Neural cell (in vitro differentiated cells): Measurements from ENCODE around the gene HEMK1. TPM values are rescaled to one million over a fixed set of nuclear protein-coding genes. Genes with fewer than 3 reads are reported as not detected.

Source experiments
- H2AFZ ChIP-seq: fragments of 200-600, 300-800 bp; sonication (generic), shearing (Covaris generic); 2 replicates; pipeline ENCODE4 v1.6.0; 2014; ENCODE audit warnings: low read depth, mild to moderate bottlenecking, antibody characterized with exemption, low read length, moderate library complexity
- H3F3A ChIP-seq: fragments of 200-600 bp; shearing (Covaris generic); 2 replicates; pipeline ENCODE4 v1.6.1; 2016; ENCODE audit warnings: mild to moderate bottlenecking, moderate library complexity, mixed read lengths, antibody characterized with exemption, low read length; ENCODE audit not compliant: insufficient read depth, poor library complexity, severe bottlenecking
- H3K27ac ChIP-seq: fragments of 200-600, 300-800 bp; sonication (generic), shearing (Covaris generic); 2 replicates; pipeline ENCODE4 v1.5.1; 2014; ENCODE audit warnings: mild to moderate bottlenecking, low read length, moderate library complexity
- H3K27me3 ChIP-seq: fragments of 300-800, 200-600 bp; sonication (generic), shearing (Covaris generic); 2 replicates; pipeline ENCODE4 v1.6.0; 2014; ENCODE audit warnings: mild to moderate bottlenecking, low read depth, low read length, moderate library complexity; ENCODE audit not compliant: insufficient read depth
- H3K36me3 ChIP-seq: fragments of 300-800, 200-600 bp; sonication (generic), shearing (Covaris generic); 2 replicates; pipeline ENCODE4 v1.5.1; 2014; ENCODE audit warnings: mild to moderate bottlenecking, antibody characterized with exemption, low read length, moderate library complexity; ENCODE audit not compliant: insufficient read depth
- H3K4me2 ChIP-seq: fragments of 300-800, 200-600 bp; sonication (generic), shearing (Covaris generic); 2 replicates; pipeline ENCODE4 v1.6.0; 2014; ENCODE audit warnings: mild to moderate bottlenecking, low read length
- H3K4me3 ChIP-seq: fragments of 300-800, 200-600 bp; sonication (generic), shearing (Covaris generic); 2 replicates; pipeline ENCODE4 v1.5.1; 2014; ENCODE audit warnings: mild to moderate bottlenecking, low read length, moderate library complexity
- H3K79me2 ChIP-seq: fragments of 200-600 bp; shearing (Covaris generic); replicated peaks from 2 replicates; pipeline ENCODE4 v1.6.0; 2014; ENCODE audit warnings: mild to moderate bottlenecking, low read length, moderate library complexity; ENCODE audit not compliant: insufficient read depth
- H3K9ac ChIP-seq: fragments of 300-800, 200-600 bp; sonication (generic), shearing (Covaris generic); 2 replicates; pipeline ENCODE4 v1.6.1; 2016; ENCODE audit warnings: mild to moderate bottlenecking, low read length, mixed read lengths
- H3K9me2 ChIP-seq: fragments of 200-600 bp; shearing (Covaris generic); 2 replicates; pipeline ENCODE4 v1.6.1; 2016; ENCODE audit warnings: mild to moderate bottlenecking, low read length, mixed read lengths; ENCODE audit not compliant: insufficient read depth
- H3K9me3 ChIP-seq: fragments of 200-600, 300-800 bp; sonication (generic), shearing (Covaris generic); 2 replicates; pipeline ENCODE4 v1.6.1; 2016; ENCODE audit warnings: mild to moderate bottlenecking, mixed run types, low read length, moderate library complexity, mixed read lengths
- H4K20me1 ChIP-seq: fragments of 200-600 bp; shearing (Covaris generic); 2 replicates; pipeline ENCODE4 v1.6.1; 2016; ENCODE audit warnings: mild to moderate bottlenecking, mixed run types; ENCODE audit not compliant: insufficient read depth
- EP300 ChIP-seq: fragments of 450-650 bp; conservative IDR thresholded peaks from 2 replicates; pipeline ENCODE4 v1.6.1; 2014; ENCODE audit warnings: antibody characterized with exemption, mild to moderate bottlenecking, moderate library complexity; ENCODE audit not compliant: poor library complexity, severe bottlenecking
- EZH2 ChIP-seq: fragments of 200-600, 300-800 bp; shearing (Covaris generic), sonication (generic); IDR thresholded peaks from 2 replicates; pipeline ENCODE4 v1.6.1; 2014; ENCODE audit warnings: antibody characterized with exemption, low read length, borderline replicate concordance, mild to moderate bottlenecking; ENCODE audit not compliant: insufficient read depth, poor library complexity, severe bottlenecking
- MXI1 ChIP-seq: fragments of 450-650 bp; conservative IDR thresholded peaks from 2 replicates; pipeline ENCODE4 v1.6.1; 2014; ENCODE audit warnings: antibody characterized with exemption, mild to moderate bottlenecking; ENCODE audit not compliant: poor library complexity, severe bottlenecking
- POLR2AphosphoS5 ChIP-seq: IDR thresholded peaks from 2 replicates; pipeline ENCODE4 v1.6.1; 2012
- RAD21 ChIP-seq: fragments of 450-650 bp; conservative IDR thresholded peaks from 2 replicates; pipeline ENCODE4 v1.6.1; 2014; ENCODE audit warnings: antibody characterized with exemption, mild to moderate bottlenecking, moderate library complexity
- SMC3 ChIP-seq: fragments of 450-650 bp; conservative IDR thresholded peaks from 2 replicates; pipeline ENCODE4 v1.6.1; 2014; ENCODE audit warnings: antibody characterized with exemption, mild to moderate bottlenecking, moderate library complexity; ENCODE audit not compliant: poor library complexity
- TAF1 ChIP-seq: IDR thresholded peaks from 2 replicates; pipeline ENCODE4 v1.6.1; 2012; ENCODE audit warnings: low read depth
- polyA plus RNA-seq: library from polyadenylated mRNA; depleted of rRNA; stranded (reverse); fragments of >200 nt; gene quantifications from 2 replicates; pipeline ENCODE4 v1.2.3, GENCODE V29; 2014
- TF ChIP-seq, protein P1 (sequence below): IDR thresholded peaks from 2 replicates; pipeline ENCODE4 v1.6.1; 2012; ENCODE audit warnings: borderline replicate concordance
- TF ChIP-seq, protein P2 (sequence below): fragments of 450-650 bp; IDR thresholded peaks from 2 replicates; pipeline ENCODE4 v1.5.1; 2014; ENCODE audit warnings: antibody characterized with exemption, mild to moderate bottlenecking, moderate library complexity; ENCODE audit not compliant: poor library complexity, severe bottlenecking

The HEMK1 gene
- polyA plus RNA-seq, 1 donor from 2014 or later, result 24.4 TPM

DNA sequence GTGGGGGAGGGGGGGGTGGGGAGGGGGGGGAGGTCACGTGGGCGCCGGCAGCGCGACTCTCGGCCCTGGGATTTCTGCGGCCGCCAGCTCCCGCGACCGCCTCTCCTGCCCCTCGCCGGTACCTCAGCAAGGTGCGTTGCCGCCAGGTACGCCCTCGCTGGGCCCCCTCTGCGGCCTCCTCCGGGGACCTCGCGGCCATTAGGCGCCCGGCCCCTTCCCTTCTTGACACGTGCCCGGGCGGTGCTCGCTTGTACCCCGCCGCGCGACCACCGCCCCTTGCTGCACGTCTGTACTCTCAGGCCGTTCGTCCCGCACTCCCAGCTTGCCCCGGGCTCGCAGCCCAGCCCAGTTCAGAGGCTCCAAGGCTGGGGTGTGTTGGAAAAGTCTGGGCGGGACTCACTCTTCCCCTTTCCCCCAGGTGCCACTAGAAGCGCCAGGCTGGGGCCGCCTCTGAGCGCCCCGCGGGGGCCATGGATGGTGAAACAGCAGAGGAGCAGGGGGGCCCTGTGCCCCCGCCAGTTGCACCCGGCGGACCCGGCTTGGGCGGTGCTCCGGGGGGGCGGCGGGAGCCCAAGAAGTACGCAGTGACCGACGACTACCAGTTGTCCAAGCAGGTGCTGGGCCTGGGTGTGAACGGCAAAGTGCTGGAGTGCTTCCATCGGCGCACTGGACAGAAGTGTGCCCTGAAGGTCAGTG lies 47.9 kb downstream of the HEMK1 start, which contains the start of gene MAPKAPK3:
MAPKAPK3 (plus strand) TSS at position 56 of the 696 bp plus-strand sequence; CDS start at position 471, 415 bp downstream.
- peaks cover 5% of the 10 kb centered on the region for H3F3A ChIP-seq
- peak within 1 kb of the TSS; percentile 91 for H3K4me3 ChIP-seq
- H4K20me1 ChIP-seq, result no peaks in the 10 kb centered on the region
- peaks cover 6% of the 10 kb centered on the region for H3K27me3 ChIP-seq
- H3K9ac ChIP-seq, result peak within 1 kb of the TSS; percentile 63
- H3K9me2 ChIP-seq, result no peaks in the 10 kb centered on the region
- no peaks in the 10 kb centered on the region for H3K9me3 ChIP-seq
- H3K79me2 ChIP-seq, result no peaks in the 10 kb centered on the region
- H2AFZ ChIP-seq, result peak within 1 kb of the TSS; percentile 65
- H3K27ac ChIP-seq, result no peak within 1 kb of the TSS
- H3K36me3 ChIP-seq, result no peaks in the 10 kb centered on the region
- no peak for TF ChIP-seq EP300
- TF ChIP-seq POLR2AphosphoS5, result no peak
- TF ChIP-seq, protein P1, sequence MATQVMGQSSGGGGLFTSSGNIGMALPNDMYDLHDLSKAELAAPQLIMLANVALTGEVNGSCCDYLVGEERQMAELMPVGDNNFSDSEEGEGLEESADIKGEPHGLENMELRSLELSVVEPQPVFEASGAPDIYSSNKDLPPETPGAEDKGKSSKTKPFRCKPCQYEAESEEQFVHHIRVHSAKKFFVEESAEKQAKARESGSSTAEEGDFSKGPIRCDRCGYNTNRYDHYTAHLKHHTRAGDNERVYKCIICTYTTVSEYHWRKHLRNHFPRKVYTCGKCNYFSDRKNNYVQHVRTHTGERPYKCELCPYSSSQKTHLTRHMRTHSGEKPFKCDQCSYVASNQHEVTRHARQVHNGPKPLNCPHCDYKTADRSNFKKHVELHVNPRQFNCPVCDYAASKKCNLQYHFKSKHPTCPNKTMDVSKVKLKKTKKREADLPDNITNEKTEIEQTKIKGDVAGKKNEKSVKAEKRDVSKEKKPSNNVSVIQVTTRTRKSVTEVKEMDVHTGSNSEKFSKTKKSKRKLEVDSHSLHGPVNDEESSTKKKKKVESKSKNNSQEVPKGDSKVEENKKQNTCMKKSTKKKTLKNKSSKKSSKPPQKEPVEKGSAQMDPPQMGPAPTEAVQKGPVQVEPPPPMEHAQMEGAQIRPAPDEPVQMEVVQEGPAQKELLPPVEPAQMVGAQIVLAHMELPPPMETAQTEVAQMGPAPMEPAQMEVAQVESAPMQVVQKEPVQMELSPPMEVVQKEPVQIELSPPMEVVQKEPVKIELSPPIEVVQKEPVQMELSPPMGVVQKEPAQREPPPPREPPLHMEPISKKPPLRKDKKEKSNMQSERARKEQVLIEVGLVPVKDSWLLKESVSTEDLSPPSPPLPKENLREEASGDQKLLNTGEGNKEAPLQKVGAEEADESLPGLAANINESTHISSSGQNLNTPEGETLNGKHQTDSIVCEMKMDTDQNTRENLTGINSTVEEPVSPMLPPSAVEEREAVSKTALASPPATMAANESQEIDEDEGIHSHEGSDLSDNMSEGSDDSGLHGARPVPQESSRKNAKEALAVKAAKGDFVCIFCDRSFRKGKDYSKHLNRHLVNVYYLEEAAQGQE, result no peak
- TF ChIP-seq TAF1, result no peak
- no peak for TF ChIP-seq EZH2
- TF ChIP-seq MXI1, result peak; percentile 68
- no peak for TF ChIP-seq RAD21
- no peak for TF ChIP-seq SMC3
- TF ChIP-seq, protein P2, sequence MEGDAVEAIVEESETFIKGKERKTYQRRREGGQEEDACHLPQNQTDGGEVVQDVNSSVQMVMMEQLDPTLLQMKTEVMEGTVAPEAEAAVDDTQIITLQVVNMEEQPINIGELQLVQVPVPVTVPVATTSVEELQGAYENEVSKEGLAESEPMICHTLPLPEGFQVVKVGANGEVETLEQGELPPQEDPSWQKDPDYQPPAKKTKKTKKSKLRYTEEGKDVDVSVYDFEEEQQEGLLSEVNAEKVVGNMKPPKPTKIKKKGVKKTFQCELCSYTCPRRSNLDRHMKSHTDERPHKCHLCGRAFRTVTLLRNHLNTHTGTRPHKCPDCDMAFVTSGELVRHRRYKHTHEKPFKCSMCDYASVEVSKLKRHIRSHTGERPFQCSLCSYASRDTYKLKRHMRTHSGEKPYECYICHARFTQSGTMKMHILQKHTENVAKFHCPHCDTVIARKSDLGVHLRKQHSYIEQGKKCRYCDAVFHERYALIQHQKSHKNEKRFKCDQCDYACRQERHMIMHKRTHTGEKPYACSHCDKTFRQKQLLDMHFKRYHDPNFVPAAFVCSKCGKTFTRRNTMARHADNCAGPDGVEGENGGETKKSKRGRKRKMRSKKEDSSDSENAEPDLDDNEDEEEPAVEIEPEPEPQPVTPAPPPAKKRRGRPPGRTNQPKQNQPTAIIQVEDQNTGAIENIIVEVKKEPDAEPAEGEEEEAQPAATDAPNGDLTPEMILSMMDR, result peak; percentile 20
- peak within 1 kb of the TSS; percentile 87 for H3K4me2 ChIP-seq

DNA sequence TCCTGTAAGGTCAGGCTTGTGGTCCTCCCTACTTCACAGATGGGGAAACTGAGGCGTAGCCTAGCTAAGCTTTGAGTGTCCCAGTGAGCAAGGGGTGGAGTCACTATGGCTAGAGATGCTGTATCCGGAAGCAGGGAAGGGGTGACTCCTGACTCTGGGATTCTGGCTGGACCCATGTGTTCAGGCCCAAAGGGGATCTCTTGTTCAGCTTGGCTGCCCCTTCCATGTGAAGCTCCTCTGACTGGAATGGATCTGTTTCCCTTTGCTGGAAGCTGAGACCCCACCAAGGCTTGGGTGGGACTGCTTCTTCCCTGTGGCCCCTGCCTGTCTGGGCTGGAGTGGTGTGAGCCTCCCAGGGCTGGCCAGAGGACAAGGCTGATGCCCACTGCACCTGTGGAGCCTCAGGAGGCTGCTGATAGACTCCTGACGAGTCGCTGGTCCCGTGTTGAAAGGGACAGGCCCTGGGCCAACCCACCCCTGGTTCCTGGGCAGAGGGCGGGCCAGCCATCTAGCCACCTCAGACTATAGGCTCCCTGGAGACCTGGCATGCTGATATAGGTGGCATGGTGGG lies 48.7 kb downstream of the HEMK1 start:
- Histone ChIP-seq H3K9me2 (no peaks in the 10 kb centered on the region), H3K4me3 (peak overlapping the region; percentile 91), H3K36me3 (no peaks in the 10 kb centered on the region), H3K9me3 (no peaks in the 10 kb centered on the region), H4K20me1 (no peaks in the 10 kb centered on the region), H3K9ac (peak overlapping the region; percentile 63), H3K27me3 (no peaks in the 10 kb centered on the region), H3F3A (peaks cover 5% of the 10 kb centered on the region), H2AFZ (no peak overlapping the region), H3K4me2 (peak overlapping the region; percentile 73), H3K79me2 (no peaks in the 10 kb centered on the region), H3K27ac (no peak overlapping the region)
- TF ChIP-seq POLR2AphosphoS5, result no peak
